HG03521 (cell line): Measurements from ENCODE around the gene LRRFIP1.
"Not testable (repeated sequence)": the region's sequence is repeated elsewhere in the genome, so short reads cannot be mapped to it uniquely, and the experiment has no call there.

Experiments used
- ATAC-seq: cut with Tn5 transposase; IDR thresholded peaks from one replicate; pipeline ENCODE4 v1.9.1; 2021; ENCODE audit warnings: mild to moderate bottlenecking, moderate library complexity; ENCODE audit not compliant: unreplicated experiment

LRRFIP1 gene

GRCh38 chr2:237627441-237628246 lies at the start of gene LRRFIP1:
TSS of gene LRRFIP1 (plus strand) at chr2:237627587. CDS start at chr2:237627645, 58 bp downstream.
- no peak for ATAC-seq

GRCh38 chr2:237577956-237578870 lies 49.2 kb upstream of the LRRFIP1 start:
- ATAC-seq = no peak

- ATAC-seq = no peak
Observed at GRCh38 chr2:237581326-237581725, 46.1 kb upstream of the LRRFIP1 start.

DNA sequence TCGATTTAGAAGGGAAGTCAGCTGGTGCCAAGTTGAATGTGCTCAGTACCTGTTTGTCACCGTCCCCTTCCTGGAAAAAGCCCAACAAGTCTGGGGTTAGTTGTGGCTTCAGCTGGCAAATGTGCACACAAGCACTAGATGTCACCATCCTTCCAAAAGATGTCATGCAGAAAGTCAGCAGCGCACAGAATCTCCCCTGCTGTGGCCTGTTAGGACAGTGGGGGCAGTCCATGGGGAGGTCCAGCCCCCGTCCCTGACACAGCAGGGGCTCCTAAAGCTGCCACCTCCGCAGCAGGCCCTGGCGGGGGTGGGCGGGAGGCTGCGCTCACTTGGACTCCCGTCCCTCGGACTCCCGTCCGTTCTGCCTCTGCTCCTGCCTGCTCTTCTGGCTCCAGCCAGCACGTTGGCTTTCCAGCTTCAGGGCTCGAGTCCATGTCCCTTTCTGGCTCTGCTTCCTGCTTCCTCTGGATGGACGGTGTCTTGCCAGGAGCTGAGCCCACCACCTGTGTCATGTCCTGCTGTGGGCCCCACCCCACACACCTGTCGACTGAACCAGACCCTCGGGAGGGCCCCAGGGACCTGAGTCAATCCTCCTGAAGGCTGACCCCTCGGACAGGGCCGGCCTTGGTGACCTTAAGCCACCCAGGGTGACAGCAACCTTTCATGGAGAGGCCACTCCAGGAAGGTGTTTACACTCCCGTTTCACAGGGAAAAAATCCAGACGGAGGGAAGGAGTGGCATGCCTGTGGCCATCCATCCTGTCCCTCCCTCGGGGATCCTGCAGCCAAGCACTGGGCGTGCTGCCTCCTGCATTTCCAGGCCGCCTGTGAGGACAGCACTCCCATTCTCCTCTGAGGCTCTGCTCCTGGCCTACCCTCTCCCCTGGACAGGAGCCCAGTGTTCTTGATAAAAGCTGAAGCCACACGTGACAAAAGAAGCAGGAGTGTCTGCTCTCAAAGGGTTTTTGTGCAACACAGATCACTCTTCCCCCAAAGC lies 45.3 kb upstream of the LRRFIP1 start:
- ATAC-seq = no peak

- no peak for ATAC-seq
Observed at GRCh38 chr2:237583385-237584295, 43.7 kb upstream of the LRRFIP1 start.

GRCh38 chr2:237585590-237586221 lies 41.7 kb upstream of the LRRFIP1 start:
- ATAC-seq = no peak

DNA sequence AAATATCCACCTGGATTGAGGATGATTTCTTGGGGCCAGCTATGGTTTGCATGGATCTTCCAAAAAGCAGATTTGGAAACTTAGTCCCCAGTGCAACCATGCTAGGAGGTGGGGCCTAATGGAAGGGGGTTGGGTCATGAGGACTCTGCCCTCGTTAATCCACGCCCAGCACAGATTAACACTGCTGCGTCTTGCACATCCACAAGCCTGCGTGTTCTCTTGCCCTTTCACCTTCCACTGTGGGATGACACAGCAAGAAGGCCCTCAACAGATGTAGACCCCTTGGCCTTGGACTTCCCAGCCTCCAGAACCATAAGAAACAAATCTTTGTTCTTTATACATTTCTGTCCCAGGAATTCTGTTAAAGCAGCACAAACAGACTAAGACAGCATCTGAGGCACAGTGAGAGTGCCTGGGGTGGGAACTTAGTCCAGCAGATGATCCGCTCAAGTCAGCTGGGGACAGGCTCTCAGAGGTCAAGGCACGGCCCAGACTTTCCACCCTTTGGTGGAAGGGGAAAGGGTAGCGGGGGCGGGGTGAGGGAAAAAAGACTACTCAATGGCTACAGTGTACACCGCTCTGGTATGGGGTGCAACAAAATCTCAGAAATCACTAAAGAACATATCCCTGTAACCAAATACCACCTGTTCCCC lies 39.2 kb upstream of the LRRFIP1 start:
- no peak for ATAC-seq

DNA sequence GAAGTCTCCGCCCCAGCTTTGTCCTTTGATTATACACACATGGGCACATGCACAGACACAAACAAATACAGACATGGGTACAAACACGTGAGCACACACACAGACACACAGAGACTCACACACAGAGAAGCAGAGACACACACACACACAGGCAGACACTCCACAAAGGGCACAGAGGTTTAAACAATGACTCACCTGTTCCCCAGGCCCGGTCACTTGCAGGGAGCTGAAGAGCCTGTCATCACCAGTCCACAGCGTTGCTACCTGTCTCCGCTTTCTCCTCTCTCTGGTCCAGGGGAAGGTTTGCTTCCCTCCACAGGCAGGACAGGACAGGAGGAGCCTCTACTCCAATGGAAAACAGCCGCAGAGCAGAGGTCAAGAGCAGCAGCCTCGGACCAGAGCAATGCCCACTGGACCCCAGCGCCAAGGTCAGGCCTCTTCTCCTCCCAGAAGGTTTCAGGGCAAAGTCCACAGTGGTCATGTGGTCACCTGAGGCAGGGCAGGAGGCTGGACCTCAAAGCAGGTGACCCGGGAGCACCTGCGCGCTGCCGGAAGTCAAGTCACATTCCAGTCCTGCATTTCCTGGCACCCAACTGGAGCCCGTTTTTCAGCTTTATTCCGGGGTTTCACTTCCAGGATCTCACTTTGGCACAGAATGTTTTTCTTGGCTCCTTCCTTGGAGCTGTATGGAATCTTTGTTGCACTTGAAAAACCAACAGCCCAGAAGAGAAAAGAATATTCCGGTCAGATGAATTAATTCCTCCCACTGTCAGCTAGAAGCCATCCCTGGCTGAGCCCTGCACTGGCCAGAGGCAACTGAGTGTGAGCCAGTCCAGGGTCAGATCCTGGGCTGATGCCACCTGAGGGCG lies 36.9 kb upstream of the LRRFIP1 start, which contains the start of gene RAB17:
RAB17 (minus strand) TSS at position 463 of the 869 bp plus-strand sequence. CDS start 4,580 bp downstream, outside the sequence.
- ATAC-seq = no peak

GRCh38 chr2:237591141-237591881 lies 36.1 kb upstream of the LRRFIP1 start:
- ATAC-seq = no peak

DNA sequence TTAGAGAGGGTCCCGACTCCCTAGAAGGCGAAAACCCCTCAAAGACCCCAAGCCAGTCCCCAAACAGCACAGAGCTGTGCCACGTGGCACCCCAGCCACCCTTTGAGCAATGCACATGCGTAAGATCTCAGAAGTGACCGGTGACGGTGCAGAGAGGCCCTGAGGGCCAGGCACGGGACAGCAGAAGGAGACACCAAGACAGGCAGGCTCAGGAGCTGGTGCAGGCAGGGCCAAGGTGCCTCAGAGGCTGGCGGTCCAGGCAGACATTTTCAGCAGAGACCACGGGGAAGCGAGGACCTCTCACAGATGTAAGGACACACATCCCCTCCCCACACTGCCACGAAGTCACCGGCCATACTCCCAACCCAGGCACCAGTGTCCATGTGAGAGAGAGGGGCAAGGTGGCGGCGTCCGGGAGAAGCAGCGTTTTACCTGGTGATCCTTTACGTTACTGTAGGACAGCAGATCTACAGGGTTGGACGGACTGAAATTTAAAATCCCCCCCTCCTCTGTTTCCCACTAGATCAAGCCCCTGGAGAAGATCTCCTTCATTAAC lies 34.9 kb upstream of the LRRFIP1 start:
- ATAC-seq = no peak

GRCh38 chr2:237593036-237593435 lies 34.4 kb upstream of the LRRFIP1 start:
- ATAC-seq = no peak

DNA sequence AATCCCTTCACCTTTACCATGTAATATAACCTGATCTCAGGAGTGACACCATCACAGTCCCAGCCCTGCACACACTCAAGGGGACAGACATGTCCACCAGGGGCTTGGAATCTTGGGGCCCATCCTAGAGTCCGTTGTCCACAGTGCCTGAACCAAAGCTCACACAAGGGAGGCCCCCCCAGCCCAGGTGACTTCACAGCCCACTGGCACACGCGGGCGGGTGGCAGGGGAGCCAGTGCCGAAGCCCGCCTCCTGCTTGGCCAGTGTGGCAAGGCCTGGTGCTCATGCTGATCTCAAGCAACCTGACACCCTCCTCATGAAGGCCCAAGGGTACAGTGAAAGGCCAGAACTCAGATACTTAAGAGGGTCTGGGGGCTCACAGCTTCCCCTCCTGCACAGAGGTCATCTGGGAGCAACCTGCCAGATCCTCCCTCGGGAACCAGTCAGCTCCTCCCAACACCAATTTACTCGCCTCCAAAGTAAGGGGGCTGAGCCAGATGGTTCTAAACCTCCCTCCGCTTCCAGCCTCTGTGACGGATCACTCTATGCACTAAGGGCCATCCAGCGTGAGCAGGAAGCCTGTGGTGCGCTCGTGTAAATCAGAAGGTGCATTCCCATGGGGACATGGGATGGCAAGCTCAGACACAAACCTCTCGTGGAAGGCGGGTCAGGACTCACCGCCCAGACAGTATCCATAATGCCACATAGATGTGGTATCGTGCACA lies 33.6 kb upstream of the LRRFIP1 start:
- ATAC-seq = no peak

- no peak for ATAC-seq
Observed at GRCh38 chr2:237594514-237594871, 32.9 kb upstream of the LRRFIP1 start.

DNA sequence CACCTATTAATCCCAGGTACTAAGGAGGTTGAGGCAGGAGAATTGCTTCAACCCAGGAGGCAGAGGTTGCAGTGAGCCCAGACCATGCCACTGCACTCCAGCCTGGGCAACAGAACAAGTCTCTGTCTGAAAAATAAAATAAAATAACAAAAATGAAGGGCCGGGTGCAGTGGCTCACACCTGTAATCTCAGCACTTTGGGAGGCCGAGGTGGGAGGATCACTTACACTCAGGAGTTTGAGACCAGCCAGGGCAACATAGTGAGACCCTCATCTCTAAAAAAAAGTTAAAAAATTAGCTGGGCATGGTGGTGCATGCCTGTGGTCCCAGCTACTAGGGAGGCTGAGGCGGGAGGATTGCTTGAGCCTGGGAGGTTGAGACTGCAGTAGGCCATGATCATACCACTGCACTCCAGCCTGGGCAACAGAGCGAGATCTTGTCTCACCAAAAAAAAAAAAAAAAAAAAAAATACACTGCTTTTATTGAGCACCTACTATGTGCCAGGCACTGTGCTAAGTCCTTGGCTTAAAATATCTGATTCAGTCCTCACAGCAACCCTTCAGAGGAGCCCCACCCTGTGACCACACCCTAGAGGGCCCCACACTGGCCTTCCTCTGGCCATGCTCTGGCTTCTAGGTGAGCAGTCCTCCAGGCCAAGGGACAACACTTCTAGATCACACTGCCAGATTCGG lies 31.4 kb upstream of the LRRFIP1 start:
- ATAC-seq = not testable (repeated sequence)

DNA sequence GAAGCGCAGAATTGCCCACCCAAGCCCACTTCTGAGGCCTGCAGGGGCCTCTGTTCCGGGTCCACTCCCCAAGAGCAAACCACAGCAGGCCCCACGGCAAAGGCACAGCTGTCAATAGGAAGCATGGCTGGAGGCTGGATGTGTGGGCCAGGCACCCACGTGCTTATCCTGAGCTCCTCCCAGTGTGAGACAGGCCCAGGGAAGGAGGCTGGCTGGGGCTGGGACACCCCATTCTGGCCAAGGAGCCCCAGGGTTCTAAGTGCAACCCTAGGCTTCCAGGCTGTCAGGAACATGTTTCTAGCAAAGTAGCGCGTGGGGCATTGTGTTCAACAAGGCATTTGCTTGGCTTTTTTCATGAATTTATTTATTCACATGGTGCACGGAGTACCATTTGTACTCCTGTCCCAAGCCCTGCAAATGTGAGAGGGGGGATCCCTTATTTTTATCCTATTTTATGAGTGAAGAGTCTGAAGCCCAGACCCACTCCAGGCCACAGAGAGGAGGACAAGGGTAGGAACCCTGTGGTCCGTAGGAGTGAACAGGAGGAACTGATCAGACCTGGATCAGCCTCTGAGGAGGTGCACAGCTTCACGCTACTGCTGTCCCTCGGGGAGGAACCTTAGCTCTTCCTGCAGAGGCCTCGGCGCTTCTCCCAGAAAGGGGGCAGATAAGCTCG lies 30.7 kb upstream of the LRRFIP1 start:
- no peak for ATAC-seq
